GM12891 (cell line): ENCODE measurements around the gene NEIL1.

Experiments
- POLR2A ChIP-seq: IDR thresholded peaks from 2 replicates; pipeline ENCODE4 v1.6.1; 2011; ENCODE audit warnings: low read depth, low read length, control low read depth
- POLR2AphosphoS5 ChIP-seq: IDR thresholded peaks from 2 replicates; pipeline ENCODE4 v1.6.1; 2011; ENCODE audit warnings: low read depth, low read length, control low read depth
- POU2F2 ChIP-seq: IDR thresholded peaks from 2 replicates; pipeline ENCODE4 v1.6.1; 2011; ENCODE audit warnings: low read depth, mild to moderate bottlenecking, control low read depth, low read length, moderate library complexity
- SPI1 ChIP-seq: IDR thresholded peaks from 2 replicates; pipeline ENCODE4 v1.6.1; 2011; ENCODE audit warnings: low read depth, low read length, control low read depth
- TAF1 ChIP-seq: IDR thresholded peaks from 2 replicates; pipeline ENCODE4 v1.6.1; 2011; ENCODE audit warnings: low read depth, low read length, control low read depth

GRCh38 chr15:75371486-75371885 is 24.6 kb downstream of the NEIL1 start:
- TF ChIP-seq POLR2A (no peak), POLR2AphosphoS5 (no peak), POU2F2 (no peak), TAF1 (no peak), SPI1 (no peak)
